Measurements from ENCODE around the gene PLAA.
A peak's percentile ranks its signal among the peaks of the same experiment; 100 is the strongest.

Gene PLAA

GRCh38 chr9:26949637-26950069 lies 2.6 kb upstream of the PLAA start:
- H3K27ac ChIP-seq, result no peak overlapping the region
- TF ChIP-seq ZFX (IDR thresholded peaks at IDR 0.05) (no peak), CTCF (conservative IDR thresholded peaks at IDR 0.05) (no peak)

GRCh38 chr9:26947736-26948135 lies 694 bp upstream of the PLAA start:
- H3K27ac ChIP-seq, result peak overlapping the region; percentile 94

GRCh38 chr9:26945591-26945990 lies 1.5 kb downstream of the PLAA start:
- TF ChIP-seq ZFX (IDR thresholded peaks at IDR 0.05) (no peak), CTCF (conservative IDR thresholded peaks at IDR 0.05) (no peak)
- no peak overlapping the region for H3K27ac ChIP-seq

More at GRCh38 chr9:26947736-26948135, 694 bp upstream of the PLAA start:
- TF ChIP-seq CTCF (conservative IDR thresholded peaks at IDR 0.05), result no peak
- no peak for TF ChIP-seq ZFX (IDR thresholded peaks at IDR 0.05)

- no peak overlapping the region for H3K27ac ChIP-seq
- TF ChIP-seq ZFX (IDR thresholded peaks at IDR 0.05) (no peak), CTCF (conservative IDR thresholded peaks at IDR 0.05) (no peak)
These were observed 6.3 kb downstream of the PLAA start for GRCh38 chr9:26940779-26941178.

- TF ChIP-seq CTCF (conservative IDR thresholded peaks at IDR 0.05) (no peak), ZFX (IDR thresholded peaks at IDR 0.05) (no peak)
- H3K27ac ChIP-seq, result no peak overlapping the region
These were observed 6.9 kb downstream of the PLAA start for GRCh38 chr9:26939955-26940711.

GRCh38 chr9:26937816-26938371 lies 9.1 kb downstream of the PLAA start:
- H3K27ac ChIP-seq, result no peak overlapping the region
- TF ChIP-seq CTCF (conservative IDR thresholded peaks at IDR 0.05) (no peak), ZFX (IDR thresholded peaks at IDR 0.05) (no peak)

- TF ChIP-seq ZFX (IDR thresholded peaks at IDR 0.05), result no peak
- no peak for TF ChIP-seq CTCF (conservative IDR thresholded peaks at IDR 0.05)
- H3K27ac ChIP-seq, result no peak overlapping the region
These were observed 11.2 kb downstream of the PLAA start for GRCh38 chr9:26935847-26936246.

Data from C4-2B (cell line).